ENCODE measurements around the gene IQSEC1. TPM values are rescaled to one million over a fixed set of nuclear protein-coding genes. Genes with fewer than 3 reads are reported as not detected.

Gene IQSEC1
- total RNA-seq, 1 experiment from 2014 or later = 28.1 TPM

GRCh38 chr3:12897381-12898289 is 175.6 kb downstream of the IQSEC1 start:
- POLR2A ChIA-PET = no interaction called here
- DNase-seq (ENCODE audit: low read depth, low spot score) (no peak), ATAC-seq (no peak)
- Histone ChIP-seq H3K4me2 (ENCODE audit: low read length) (no peak overlapping the region), H3K9me2 (ENCODE audit: insufficient read depth) (no peaks in the 10 kb centered on the region), H3K27me3 (ENCODE audit: insufficient read depth, low read length) (no peaks in the 10 kb centered on the region), H3K9me3 (ENCODE audit: control insufficient read depth in 1 of 2, insufficient read depth in 1 of 2, low read depth in 1 of 2, low read length in 2 of 2) (no peaks in the 10 kb centered on the region), H3K4me3 (replicated peaks in 1 of 2; ENCODE audit: low read depth in 1 of 2, low read length in 2 of 2) (no peak overlapping the region), H2AFZ (ENCODE audit: low read depth, low read length, poor library complexity, severe bottlenecking) (no peak overlapping the region), H3K4me1 (ENCODE audit: control insufficient read depth in 1 of 2, insufficient read depth in 2 of 2, low read length in 2 of 2) (no peaks in the 10 kb centered on the region), H4K20me1 (ENCODE audit: insufficient read depth) (no peaks in the 10 kb centered on the region), H3K36me3 (ENCODE audit: control insufficient read depth in 1 of 2, insufficient read depth in 2 of 2, low read length in 2 of 2) (peaks cover 0 to 2% of the 10 kb centered on the region in 2 experiments; a peak in 1 of 4 replicates), H3K27ac (ENCODE audit: low read depth, low read length) (no peak overlapping the region), H3K79me2 (ENCODE audit: insufficient read depth, low read length) (no peaks in the 10 kb centered on the region), H3K9ac (ENCODE audit: low read length) (no peak overlapping the region)
- RAD21 ChIA-PET (ENCODE audit: low non-redundant PET in 1 of 2, low total read pairs in 2 of 2, uncharacterized antibody in 2 of 2, unreplicated experiment in 2 of 2) = no interaction called here
- no TSS peak for BruUV-seq (replicated peaks)
- intact Hi-C loops (cut with micrococcal nuclease) = no loop called here
- TF ChIP-seq EGR1 (IDR thresholded peaks at IDR 0.05; ENCODE audit: low read depth) (no peak), YY1 (IDR thresholded peaks at IDR 0.05; ENCODE audit: extremely low read depth, insufficient replicate concordance, low read depth, low read length) (no peak), CBX3 (IDR thresholded peaks at IDR 0.05; ENCODE audit: low read depth) (no peak), EZH2 (IDR thresholded peaks at IDR 0.05) (no peak), FOSL1 (IDR thresholded peaks at IDR 0.05; ENCODE audit: low read depth) (no peak), SP1 (IDR thresholded peaks at IDR 0.05; ENCODE audit: low read depth) (no peak), RAD21 (IDR thresholded peaks at IDR 0.05; ENCODE audit: low read depth) (no peak)
- CTCF ChIA-PET = no interaction called here

GRCh38 chr3:12896063-12896985 is 176.9 kb downstream of the IQSEC1 start:
- H3K27me3 ChIP-seq (ENCODE audit: insufficient read depth, low read length) = no peaks in the 10 kb centered on the region
- ATAC-seq (peak; percentile 28; the same call in 1 of the 2 replicates), DNase-seq (ENCODE audit: low read depth, low spot score) (no peak)
- H3K9ac ChIP-seq (ENCODE audit: low read length) = no peak overlapping the region
- H3K79me2 ChIP-seq (ENCODE audit: insufficient read depth, low read length) = no peaks in the 10 kb centered on the region
- peaks cover 0 to 5% of the 10 kb centered on the region in 2 experiments; a peak in 2 of 4 replicates for H3K4me1 ChIP-seq (ENCODE audit: control insufficient read depth in 1 of 2, insufficient read depth in 2 of 2, low read length in 2 of 2)
- H4K20me1 ChIP-seq (ENCODE audit: insufficient read depth) = no peaks in the 10 kb centered on the region
- no peak overlapping the region for H3K4me3 ChIP-seq (replicated peaks in 1 of 2; ENCODE audit: low read depth in 1 of 2, low read length in 2 of 2)
- TF ChIP-seq RAD21 (IDR thresholded peaks at IDR 0.05; ENCODE audit: low read depth) (0 out of 2 replicates have a peak, but pooled peaks have one; percentile 8), MAX (IDR thresholded peaks at IDR 0.05) (no peak)
- intact Hi-C loops (cut with micrococcal nuclease) = no loop called here
- H2AFZ ChIP-seq (ENCODE audit: low read depth, low read length, poor library complexity, severe bottlenecking) = no peak overlapping the region
- peaks cover 0 to 2% of the 10 kb centered on the region in 2 experiments; a peak in 1 of 4 replicates for H3K36me3 ChIP-seq (ENCODE audit: control insufficient read depth in 1 of 2, insufficient read depth in 2 of 2, low read length in 2 of 2)
- RAD21 ChIA-PET (ENCODE audit: low non-redundant PET in 1 of 2, low total read pairs in 2 of 2, uncharacterized antibody in 2 of 2, unreplicated experiment in 2 of 2) = no interaction called here
- BruUV-seq (replicated peaks) = no TSS peak
- CTCF ChIA-PET = interaction anchor here (0.7 kb wide), 1 partner anchor 88 kb away, joined by 3 read pairs; no protein-coding TSS in a partner anchor
- H3K27ac ChIP-seq (ENCODE audit: low read depth, low read length) = no peak overlapping the region
- H3K9me2 ChIP-seq (ENCODE audit: insufficient read depth) = no peaks in the 10 kb centered on the region
- no peaks in the 10 kb centered on the region for H3K9me3 ChIP-seq (ENCODE audit: control insufficient read depth in 1 of 2, insufficient read depth in 1 of 2, low read depth in 1 of 2, low read length in 2 of 2)
- POLR2A ChIA-PET = no interaction called here
- no peak overlapping the region for H3K4me2 ChIP-seq (ENCODE audit: low read length)
